Karpas-422 (cell line): ENCODE results near the gene GKN1. TPM values are rescaled to one million over a fixed set of nuclear protein-coding genes. Genes with fewer than 3 reads are reported as not detected.

Experiments
- DNase-seq: peaks from one replicate; pipeline ENCODE4 v3.0.0-alpha.2; 2015
- H2AFZ ChIP-seq: fragments of 200-600 bp; sonication (generic); 2 replicates; pipeline ENCODE4 v1.6.1; 2014; ENCODE audit warnings: antibody characterized with exemption, low read length, mixed read lengths
- H3K27ac ChIP-seq: fragments of 200-600 bp; sonication (generic); 2 replicates; pipeline ENCODE4 v1.5.1; 2014; ENCODE audit warnings: mild to moderate bottlenecking, low read length, moderate library complexity
- H3K27me3 ChIP-seq: fragments of 200-600 bp; sonication (generic); 2 replicates; pipeline ENCODE4 v1.6.1; 2014; ENCODE audit warnings: low read length, mixed read lengths
- H3K36me3 ChIP-seq: fragments of 200-600 bp; sonication (generic); 2 replicates; pipeline ENCODE4 v1.6.1; 2014; ENCODE audit warnings: low read length, mixed read lengths; ENCODE audit not compliant: insufficient read depth
- H3K4me1 ChIP-seq: fragments of 200-600 bp; sonication (generic); 2 replicates; pipeline ENCODE4 v1.6.1; 2014; ENCODE audit warnings: mild to moderate bottlenecking, low read length, mixed read lengths
- H3K4me2 ChIP-seq: fragments of 200-600 bp; sonication (generic); 2 replicates; pipeline ENCODE4 v1.6.1; 2014; ENCODE audit warnings: low read length, low read depth, mild to moderate bottlenecking; ENCODE audit not compliant: poor library complexity, severe bottlenecking
- H3K4me3 ChIP-seq: fragments of 200-600 bp; sonication (generic); 2 replicates; pipeline ENCODE4 v1.5.1; 2014; ENCODE audit warnings: mild to moderate bottlenecking, antibody characterized with exemption, low read length, mixed read lengths
- H3K79me2 ChIP-seq: fragments of 200-600 bp; sonication (generic); 2 replicates; pipeline ENCODE4 v1.6.1; 2014; ENCODE audit warnings: mild to moderate bottlenecking, low read length, mixed read lengths
- H3K9ac ChIP-seq: fragments of 200-600 bp; sonication (generic); 2 replicates; pipeline ENCODE4 v1.6.0; 2014; ENCODE audit warnings: low read length
- H3K9me2 ChIP-seq: fragments of 200-600 bp; sonication (generic), shearing (Covaris generic); replicated peaks from 2 replicates; pipeline ENCODE4 v1.6.0; 2014; ENCODE audit warnings: mild to moderate bottlenecking, low read length, moderate library complexity; ENCODE audit not compliant: insufficient read depth
- H3K9me3 ChIP-seq: fragments of 300-700, 200-600 bp; sonication (generic); 2 replicates; pipeline ENCODE4 v1.6.1; 2014; ENCODE audit warnings: low read length, mixed read lengths
- H4K20me1 ChIP-seq: fragments of 200-600 bp; sonication (generic); 2 replicates; pipeline ENCODE4 v1.6.1; 2014; ENCODE audit warnings: mild to moderate bottlenecking, antibody characterized with exemption, low read length, low read depth; ENCODE audit not compliant: insufficient read depth
- total RNA-seq: library from RNA; depleted of rRNA; stranded (reverse); fragments of >200 nt; shearing (Covaris generic); gene quantifications from 2 replicates; pipeline ENCODE4 v1.2.3, GENCODE V29; 2014; ENCODE audit warnings: low replicate concordance

Gene GKN1
- total RNA-seq, 1 experiment from 2014 or later: not detected

GRCh38 chr2:68936427-68936826, 38.0 kb upstream of the GKN1 start:
- H3K36me3 ChIP-seq: no peaks in the 10 kb centered on the region
- H2AFZ ChIP-seq: no peak overlapping the region
- no peak overlapping the region for H3K27ac ChIP-seq
- H3K4me1 ChIP-seq: no peaks in the 10 kb centered on the region
- no peak overlapping the region for H3K9ac ChIP-seq
- H3K79me2 ChIP-seq: no peaks in the 10 kb centered on the region
- no peaks in the 10 kb centered on the region for H3K27me3 ChIP-seq
- H3K9me2 ChIP-seq: no peaks in the 10 kb centered on the region
- no peak overlapping the region for H3K4me3 ChIP-seq
- no peak for DNase-seq
- H3K4me2 ChIP-seq: no peak overlapping the region
- no peaks in the 10 kb centered on the region; the same call in 1 of the 2 replicates for H3K9me3 ChIP-seq
- H4K20me1 ChIP-seq: no peaks in the 10 kb centered on the region

GRCh38 chr2:68936889-68937288, 37.5 kb upstream of the GKN1 start:
- H3K79me2 ChIP-seq: no peaks in the 10 kb centered on the region
- H3K4me1 ChIP-seq: no peaks in the 10 kb centered on the region
- H3K27ac ChIP-seq: no peak overlapping the region
- no peaks in the 10 kb centered on the region for H3K9me2 ChIP-seq
- H3K36me3 ChIP-seq: no peaks in the 10 kb centered on the region
- H3K4me3 ChIP-seq: no peak overlapping the region
- no peak overlapping the region for H2AFZ ChIP-seq
- H3K9me3 ChIP-seq: no peaks in the 10 kb centered on the region; the same call in 1 of the 2 replicates
- H3K27me3 ChIP-seq: no peaks in the 10 kb centered on the region
- no peaks in the 10 kb centered on the region for H4K20me1 ChIP-seq
- no peak overlapping the region for H3K9ac ChIP-seq
- H3K4me2 ChIP-seq: no peak overlapping the region
- DNase-seq: no peak

GRCh38 chr2:68937346-68938055, 36.9 kb upstream of the GKN1 start:
- Histone ChIP-seq H3K36me3 (no peaks in the 10 kb centered on the region), H3K4me2 (no peak overlapping the region), H2AFZ (no peak overlapping the region), H3K4me3 (no peak overlapping the region), H3K27ac (no peak overlapping the region), H3K9me3 (no peaks in the 10 kb centered on the region; the same call in 1 of the 2 replicates), H3K27me3 (no peaks in the 10 kb centered on the region), H3K9me2 (no peaks in the 10 kb centered on the region), H3K4me1 (no peaks in the 10 kb centered on the region; the same call in 1 of the 2 replicates), H4K20me1 (no peaks in the 10 kb centered on the region), H3K9ac (no peak overlapping the region), H3K79me2 (no peaks in the 10 kb centered on the region)
- DNase-seq: no peak

GRCh38 chr2:68938938-68939337, 35.5 kb upstream of the GKN1 start:
- no peak for DNase-seq
- H3K27ac ChIP-seq: no peak overlapping the region
- no peaks in the 10 kb centered on the region for H3K9me2 ChIP-seq
- no peaks in the 10 kb centered on the region for H4K20me1 ChIP-seq
- H3K4me2 ChIP-seq: no peak overlapping the region
- H2AFZ ChIP-seq: no peak overlapping the region
- H3K4me3 ChIP-seq: no peak overlapping the region
- H3K27me3 ChIP-seq: no peaks in the 10 kb centered on the region
- H3K36me3 ChIP-seq: no peaks in the 10 kb centered on the region
- no peaks in the 10 kb centered on the region for H3K79me2 ChIP-seq
- H3K9me3 ChIP-seq: no peaks in the 10 kb centered on the region; the same call in 1 of the 2 replicates
- peaks cover 8% of the 10 kb centered on the region for H3K4me1 ChIP-seq
- no peak overlapping the region for H3K9ac ChIP-seq

GRCh38 chr2:68939962-68940361, 34.5 kb upstream of the GKN1 start:
- no peak overlapping the region for H3K4me3 ChIP-seq

GRCh38 chr2:68940369-68940768, 34.1 kb upstream of the GKN1 start:
- Histone ChIP-seq H3K27ac (no peak overlapping the region), H4K20me1 (no peaks in the 10 kb centered on the region), H3K4me1 (peaks cover 8% of the 10 kb centered on the region), H3K9me3 (no peaks in the 10 kb centered on the region; the same call in 1 of the 2 replicates), H3K79me2 (no peaks in the 10 kb centered on the region), H3K9me2 (no peaks in the 10 kb centered on the region), H3K27me3 (no peaks in the 10 kb centered on the region), H3K4me2 (no peak overlapping the region), H3K36me3 (no peaks in the 10 kb centered on the region), H3K4me3 (no peak overlapping the region), H2AFZ (no peak overlapping the region), H3K9ac (no peak overlapping the region)
- DNase-seq: no peak

More at GRCh38 chr2:68939962-68940361, 34.5 kb upstream of the GKN1 start:
- Histone ChIP-seq H3K4me2 (no peak overlapping the region), H3K9ac (no peak overlapping the region), H3K36me3 (no peaks in the 10 kb centered on the region), H2AFZ (no peak overlapping the region), H3K9me2 (no peaks in the 10 kb centered on the region), H3K4me1 (peaks cover 8% of the 10 kb centered on the region), H3K9me3 (no peaks in the 10 kb centered on the region; the same call in 1 of the 2 replicates), H3K79me2 (no peaks in the 10 kb centered on the region), H3K27ac (no peak overlapping the region), H3K27me3 (no peaks in the 10 kb centered on the region), H4K20me1 (no peaks in the 10 kb centered on the region)
- DNase-seq: no peak

GRCh38 chr2:68942827-68943226, 31.6 kb upstream of the GKN1 start:
- Histone ChIP-seq H3K4me2 (no peak overlapping the region), H3K36me3 (no peaks in the 10 kb centered on the region), H3K9me2 (no peaks in the 10 kb centered on the region), H3K9ac (no peak overlapping the region), H3K27me3 (no peaks in the 10 kb centered on the region), H2AFZ (no peak overlapping the region), H4K20me1 (no peaks in the 10 kb centered on the region), H3K9me3 (no peaks in the 10 kb centered on the region; the same call in 1 of the 2 replicates), H3K4me3 (no peak overlapping the region), H3K79me2 (no peaks in the 10 kb centered on the region), H3K4me1 (peaks cover 8% of the 10 kb centered on the region), H3K27ac (no peak overlapping the region)
- DNase-seq: no peak

GRCh38 chr2:68943581-68944568, 30.6 kb upstream of the GKN1 start:
- Histone ChIP-seq H3K36me3 (no peaks in the 10 kb centered on the region), H3K9ac (no peak overlapping the region), H3K27me3 (no peaks in the 10 kb centered on the region), H3K4me2 (no peak overlapping the region), H3K9me2 (no peaks in the 10 kb centered on the region), H3K4me1 (peaks cover 8% of the 10 kb centered on the region), H2AFZ (0 out of 2 replicates have a peak overlapping the region, but pooled peaks have one; percentile 22), H3K27ac (no peak overlapping the region), H3K79me2 (no peaks in the 10 kb centered on the region), H3K9me3 (no peaks in the 10 kb centered on the region; the same call in 1 of the 2 replicates), H4K20me1 (no peaks in the 10 kb centered on the region), H3K4me3 (no peak overlapping the region)
- peak; percentile 91 for DNase-seq
